ENCODE data around the gene IPO9. TPM values are rescaled to one million over a fixed set of nuclear protein-coding genes. Genes with fewer than 3 reads are reported as not detected.

IPO9 gene
- total RNA-seq, 1 experiment from 2014 or later = 106 TPM

GRCh38 chr1:201848230-201848629 lies 19.3 kb downstream of the IPO9 start:
- ChIA-PET CTCF (no interaction called here), POLR2A (interaction anchor here (0.5 kb wide), 1 partner anchor 19 kb away, joined by 8 read pairs; the partner anchor contains the start of gene IPO9)
- Histone ChIP-seq H3K27ac (ENCODE audit: low read length) (no peak overlapping the region), H3K4me1 (ENCODE audit: control insufficient read depth, insufficient read depth, low read length) (no peaks in the 10 kb centered on the region), H3K27me3 (ENCODE audit: control insufficient read depth, insufficient read depth, low read length) (no peaks in the 10 kb centered on the region), H3K4me3 (ENCODE audit: low read depth in 2 of 2, low read length in 2 of 2) (no peak overlapping the region), H3K9me3 (ENCODE audit: control insufficient read depth, insufficient read depth, low read depth, low read length) (no peaks in the 10 kb centered on the region), H3K36me3 (ENCODE audit: control insufficient read depth, insufficient read depth, low read length) (peaks cover 36% of the 10 kb centered on the region)
- TF ChIP-seq TCF7L2 (IDR thresholded peaks at IDR 0.05; ENCODE audit: low read depth, low read length) (no peak), SIN3A (IDR thresholded peaks at IDR 0.05; ENCODE audit: borderline replicate concordance, insufficient read depth, low read depth, low read length) (no peak), POLR2AphosphoS5 (IDR thresholded peaks at IDR 0.05; ENCODE audit: low read depth, low read length) (no peak)
- TF ChIP-seq, protein P1, sequence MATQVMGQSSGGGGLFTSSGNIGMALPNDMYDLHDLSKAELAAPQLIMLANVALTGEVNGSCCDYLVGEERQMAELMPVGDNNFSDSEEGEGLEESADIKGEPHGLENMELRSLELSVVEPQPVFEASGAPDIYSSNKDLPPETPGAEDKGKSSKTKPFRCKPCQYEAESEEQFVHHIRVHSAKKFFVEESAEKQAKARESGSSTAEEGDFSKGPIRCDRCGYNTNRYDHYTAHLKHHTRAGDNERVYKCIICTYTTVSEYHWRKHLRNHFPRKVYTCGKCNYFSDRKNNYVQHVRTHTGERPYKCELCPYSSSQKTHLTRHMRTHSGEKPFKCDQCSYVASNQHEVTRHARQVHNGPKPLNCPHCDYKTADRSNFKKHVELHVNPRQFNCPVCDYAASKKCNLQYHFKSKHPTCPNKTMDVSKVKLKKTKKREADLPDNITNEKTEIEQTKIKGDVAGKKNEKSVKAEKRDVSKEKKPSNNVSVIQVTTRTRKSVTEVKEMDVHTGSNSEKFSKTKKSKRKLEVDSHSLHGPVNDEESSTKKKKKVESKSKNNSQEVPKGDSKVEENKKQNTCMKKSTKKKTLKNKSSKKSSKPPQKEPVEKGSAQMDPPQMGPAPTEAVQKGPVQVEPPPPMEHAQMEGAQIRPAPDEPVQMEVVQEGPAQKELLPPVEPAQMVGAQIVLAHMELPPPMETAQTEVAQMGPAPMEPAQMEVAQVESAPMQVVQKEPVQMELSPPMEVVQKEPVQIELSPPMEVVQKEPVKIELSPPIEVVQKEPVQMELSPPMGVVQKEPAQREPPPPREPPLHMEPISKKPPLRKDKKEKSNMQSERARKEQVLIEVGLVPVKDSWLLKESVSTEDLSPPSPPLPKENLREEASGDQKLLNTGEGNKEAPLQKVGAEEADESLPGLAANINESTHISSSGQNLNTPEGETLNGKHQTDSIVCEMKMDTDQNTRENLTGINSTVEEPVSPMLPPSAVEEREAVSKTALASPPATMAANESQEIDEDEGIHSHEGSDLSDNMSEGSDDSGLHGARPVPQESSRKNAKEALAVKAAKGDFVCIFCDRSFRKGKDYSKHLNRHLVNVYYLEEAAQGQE (IDR thresholded peaks at IDR 0.05; ENCODE audit: insufficient read depth in 1 of 2, low read depth in 2 of 2, low read length in 1 of 2) = no peak
- TF ChIP-seq, protein P2, sequence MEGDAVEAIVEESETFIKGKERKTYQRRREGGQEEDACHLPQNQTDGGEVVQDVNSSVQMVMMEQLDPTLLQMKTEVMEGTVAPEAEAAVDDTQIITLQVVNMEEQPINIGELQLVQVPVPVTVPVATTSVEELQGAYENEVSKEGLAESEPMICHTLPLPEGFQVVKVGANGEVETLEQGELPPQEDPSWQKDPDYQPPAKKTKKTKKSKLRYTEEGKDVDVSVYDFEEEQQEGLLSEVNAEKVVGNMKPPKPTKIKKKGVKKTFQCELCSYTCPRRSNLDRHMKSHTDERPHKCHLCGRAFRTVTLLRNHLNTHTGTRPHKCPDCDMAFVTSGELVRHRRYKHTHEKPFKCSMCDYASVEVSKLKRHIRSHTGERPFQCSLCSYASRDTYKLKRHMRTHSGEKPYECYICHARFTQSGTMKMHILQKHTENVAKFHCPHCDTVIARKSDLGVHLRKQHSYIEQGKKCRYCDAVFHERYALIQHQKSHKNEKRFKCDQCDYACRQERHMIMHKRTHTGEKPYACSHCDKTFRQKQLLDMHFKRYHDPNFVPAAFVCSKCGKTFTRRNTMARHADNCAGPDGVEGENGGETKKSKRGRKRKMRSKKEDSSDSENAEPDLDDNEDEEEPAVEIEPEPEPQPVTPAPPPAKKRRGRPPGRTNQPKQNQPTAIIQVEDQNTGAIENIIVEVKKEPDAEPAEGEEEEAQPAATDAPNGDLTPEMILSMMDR (IDR thresholded peaks at IDR 0.05) = no peak
- ATAC-seq (no peak), DNase-seq (ENCODE audit: low read depth, low spot score) (no peak)
- intact Hi-C loops (cut with micrococcal nuclease; ENCODE audit: unreplicated experiment) (no loop called here), in situ Hi-C loops (cut with HindIII; ENCODE audit: low pct_unique_long_range_greater_than_20kb, low sequenced_read_pairs) (no loop called here)
- no TSS peak for BruUV-seq (replicated peaks)

DNA sequence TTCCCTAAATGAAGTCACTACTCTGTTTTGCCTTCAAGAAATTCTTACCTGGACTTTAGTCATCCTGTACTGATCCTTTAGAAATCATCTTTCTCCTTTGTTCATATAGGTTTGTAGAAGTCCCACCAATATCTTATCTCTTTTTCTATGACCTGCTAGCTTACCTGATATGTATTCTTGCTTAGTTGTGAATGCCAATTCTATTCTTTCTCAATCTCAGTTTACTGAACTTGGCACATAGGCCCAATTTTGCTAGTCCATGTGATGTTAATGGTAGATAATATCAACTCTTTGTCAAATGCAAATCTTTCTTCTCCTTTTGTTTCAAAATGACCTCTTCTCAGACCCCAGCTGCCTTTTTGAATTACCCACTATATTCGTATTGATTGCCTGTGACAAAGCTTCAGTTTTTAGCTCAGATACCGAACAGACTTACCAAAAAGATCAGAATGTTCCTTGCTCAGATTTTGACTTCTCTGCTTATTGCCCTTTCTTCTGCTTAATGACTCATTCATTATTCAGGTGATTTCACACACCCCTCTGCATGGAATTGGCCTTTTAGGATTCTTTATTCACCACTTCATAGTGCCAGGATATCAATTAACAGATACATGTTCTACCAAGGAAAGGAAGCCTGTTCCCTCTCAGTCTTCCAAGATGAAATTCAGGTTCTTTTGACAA lies 20.6 kb downstream of the IPO9 start:
- ChIA-PET POLR2A (no interaction called here), CTCF (no interaction called here)
- Histone ChIP-seq H3K9me3 (ENCODE audit: control insufficient read depth, insufficient read depth, low read depth, low read length) (no peaks in the 10 kb centered on the region), H3K27me3 (ENCODE audit: control insufficient read depth, insufficient read depth, low read length) (no peaks in the 10 kb centered on the region), H3K4me1 (ENCODE audit: control insufficient read depth, insufficient read depth, low read length) (no peaks in the 10 kb centered on the region), H3K4me3 (ENCODE audit: low read depth in 2 of 2, low read length in 2 of 2) (no peak overlapping the region), H3K36me3 (ENCODE audit: control insufficient read depth, insufficient read depth, low read length) (peaks cover 43% of the 10 kb centered on the region), H3K27ac (ENCODE audit: low read length) (no peak overlapping the region)
- peak; percentile 53 for DNase-seq (ENCODE audit: low read depth, low spot score)
- BruUV-seq (replicated peaks) = no TSS peak
- intact Hi-C loops (cut with micrococcal nuclease; ENCODE audit: unreplicated experiment) = no loop called here
- 0 out of 2 replicates have a peak, but pooled peaks have one; percentile 13 for ATAC-seq
- TF ChIP-seq POLR2AphosphoS5 (IDR thresholded peaks at IDR 0.05; ENCODE audit: low read depth, low read length) (no peak), TCF7L2 (IDR thresholded peaks at IDR 0.05; ENCODE audit: low read depth, low read length) (no peak), SIN3A (IDR thresholded peaks at IDR 0.05; ENCODE audit: borderline replicate concordance, insufficient read depth, low read depth, low read length) (no peak)
- TF ChIP-seq, protein P1 (IDR thresholded peaks at IDR 0.05; ENCODE audit: insufficient read depth in 1 of 2, low read depth in 2 of 2, low read length in 1 of 2) = no peak
- TF ChIP-seq, protein P2 (IDR thresholded peaks at IDR 0.05) = no peak
- in situ Hi-C loops (cut with HindIII; ENCODE audit: low pct_unique_long_range_greater_than_20kb, low sequenced_read_pairs) = no loop called here
